OCI-LY7 (cell line): ENCODE data around the gene EIF1B. TPM values are rescaled to one million over a fixed set of nuclear protein-coding genes. Genes with fewer than 3 reads are reported as not detected.

Experiments
- BruUV-seq: library from RNA; stranded (reverse); fragments of 400-500 nt; replicated peaks from 2 replicates; lab custom pipeline; 2021; lab: Mats Ljungman, UMichigan
- CTCF ChIA-PET: fragments of 300-600 bp; sonication (Branson Sonifier 250); formaldehyde crosslinking; loops from one replicate; lab custom pipeline; 2022; ENCODE audit warnings: antibody characterized with exemption; ENCODE audit not compliant: unreplicated experiment; lab: Charles Lee
- POLR2A ChIA-PET: fragments of 300-600 bp; sonication (Branson Sonifier 250); formaldehyde crosslinking; loops from one replicate; lab custom pipeline; 2022; ENCODE audit warnings: antibody characterized with exemption; lab: Charles Lee
- DNase-seq: peaks from one replicate; pipeline ENCODE4 v3.0.0-alpha.2; 2015; ENCODE audit warnings: low spot score
- H2AFZ ChIP-seq: fragments of 200-600 bp; sonication (generic), shearing (Covaris generic); 2 replicates; pipeline ENCODE4 v1.6.1; 2014; ENCODE audit warnings: mild to moderate bottlenecking, antibody characterized with exemption, low read length, moderate library complexity
- H3K27ac ChIP-seq: fragments of 200-600 bp; sonication (generic); 2 replicates; pipeline ENCODE4 v1.5.1; 2014; ENCODE audit warnings: mixed run types, low read depth, mild to moderate bottlenecking, moderate library complexity, low read length, inconsistent platforms; ENCODE audit not compliant: poor library complexity, severe bottlenecking
- H3K36me3 ChIP-seq: fragments of 200-600 bp; sonication (generic); 2 replicates; pipeline ENCODE4 v1.6.1; 2014; ENCODE audit warnings: mild to moderate bottlenecking, antibody characterized with exemption, low read length, moderate library complexity, mixed read lengths; ENCODE audit not compliant: insufficient read depth
- H3K4me1 ChIP-seq: fragments of 200-600 bp; sonication (generic); 2 replicates; pipeline ENCODE4 v1.5.1; 2014; ENCODE audit warnings: mild to moderate bottlenecking, low read length; ENCODE audit not compliant: insufficient read depth, poor library complexity, severe bottlenecking
- H3K4me2 ChIP-seq: fragments of 200-600 bp; sonication (generic); 2 replicates; pipeline ENCODE4 v1.6.1; 2014; ENCODE audit warnings: mild to moderate bottlenecking, low read length
- H3K4me3 ChIP-seq: fragments of 200-600 bp; sonication (generic); 2 replicates; pipeline ENCODE4 v1.5.1; 2014; ENCODE audit warnings: mild to moderate bottlenecking, low read depth, low read length; ENCODE audit not compliant: poor library complexity, severe bottlenecking
- H3K79me2 ChIP-seq: fragments of 200-600 bp; sonication (generic); 2 replicates; pipeline ENCODE4 v1.6.1; 2016; ENCODE audit warnings: low read depth, mild to moderate bottlenecking, low read length, moderate library complexity, mixed read lengths; ENCODE audit not compliant: insufficient read depth
- H3K9me2 ChIP-seq: fragments of 200-600 bp; sonication (generic); 2 replicates; pipeline ENCODE4 v1.6.1; 2016; ENCODE audit warnings: mild to moderate bottlenecking, low read length, mixed read lengths; ENCODE audit not compliant: insufficient read depth
- H3K9me3 ChIP-seq: fragments of 200-600 bp; sonication (generic); 2 replicates; pipeline ENCODE4 v1.6.1; 2014; ENCODE audit warnings: mild to moderate bottlenecking, mixed run types, low read length, mixed read lengths
- H4K20me1 ChIP-seq: fragments of 200-600 bp; sonication (generic); 2 replicates; pipeline ENCODE4 v1.6.1; 2014; ENCODE audit warnings: mild to moderate bottlenecking, antibody characterized with exemption, low read length, moderate library complexity, mixed read lengths; ENCODE audit not compliant: insufficient read depth
- CTCF ChIP-seq: fragments of 200-600 bp; sonication (generic); conservative IDR thresholded peaks from 2 replicates; pipeline ENCODE4 v1.5.1; 2014; ENCODE audit warnings: mild to moderate bottlenecking, antibody characterized with exemption, low read length, moderate library complexity, mixed read lengths
- EZH2phosphoT487 ChIP-seq: fragments of 200-600 bp; sonication (generic); IDR thresholded peaks from 2 replicates; pipeline ENCODE4 v1.6.1; 2018; ENCODE audit warnings: low read depth, borderline replicate concordance, mild to moderate bottlenecking, mixed run types, antibody characterized with exemption, low read length, moderate library complexity, mixed read lengths
- intact Hi-C: fragments of 100-400 bp; cut with micrococcal nuclease; formaldehyde crosslinking; loops from one replicate; pipeline ENCODE4 v1.10.0; 2022; ENCODE audit not compliant: unreplicated experiment
- total RNA-seq, 2 experiments: library from RNA; depleted of rRNA in 1 of 2; stranded (reverse); fragments of >200 nt in 1 of 2; shearing (Covaris generic) in 1 of 2; gene quantifications; 2 replicates each; pipeline ENCODE4 v1.2.3, GENCODE V29; 2014 to 2022

Gene EIF1B
- total RNA-seq, 2 experiments from 2014 or later = 14.5 to 65.0 TPM

GRCh38 chr3:40287248-40287647, 22.3 kb upstream of the EIF1B start:
- POLR2A ChIA-PET = no interaction called here
- intact Hi-C loops = no loop called here
- TF ChIP-seq CTCF = no peak
- no peak for TF ChIP-seq EZH2phosphoT487
- no peak overlapping the region for H3K4me3 ChIP-seq
- no peaks in the 10 kb centered on the region for H3K4me1 ChIP-seq
- BruUV-seq = no TSS peak
- no peak overlapping the region for H3K27ac ChIP-seq
- CTCF ChIA-PET = no interaction called here
- no peaks in the 10 kb centered on the region for H4K20me1 ChIP-seq
- no peak overlapping the region for H2AFZ ChIP-seq
- H3K9me2 ChIP-seq = no peaks in the 10 kb centered on the region
- no peak for DNase-seq
- H3K36me3 ChIP-seq = no peaks in the 10 kb centered on the region
- no peak overlapping the region for H3K4me2 ChIP-seq
- H3K79me2 ChIP-seq = no peaks in the 10 kb centered on the region
- no peaks in the 10 kb centered on the region; the same call in 1 of the 2 replicates for H3K9me3 ChIP-seq

GRCh38 chr3:40290396-40290795, 19.1 kb upstream of the EIF1B start:
- Histone ChIP-seq H3K4me3 (no peak overlapping the region), H3K27ac (no peak overlapping the region), H3K9me2 (no peaks in the 10 kb centered on the region), H3K9me3 (no peaks in the 10 kb centered on the region; the same call in 1 of the 2 replicates), H3K79me2 (no peaks in the 10 kb centered on the region), H3K36me3 (no peaks in the 10 kb centered on the region), H3K4me1 (no peaks in the 10 kb centered on the region), H4K20me1 (no peaks in the 10 kb centered on the region), H3K4me2 (no peak overlapping the region), H2AFZ (no peak overlapping the region)
- BruUV-seq = no TSS peak
- DNase-seq = no peak
- POLR2A ChIA-PET = no interaction called here
- intact Hi-C loops = no loop called here
- TF ChIP-seq CTCF (no peak), EZH2phosphoT487 (no peak)
- CTCF ChIA-PET = no interaction called here

- no peak overlapping the region for H3K27ac ChIP-seq
- TF ChIP-seq EZH2phosphoT487 (no peak), CTCF (no peak)
- no TSS peak for BruUV-seq
- no peaks in the 10 kb centered on the region for H3K36me3 ChIP-seq
- H2AFZ ChIP-seq = no peak overlapping the region
- no peak for DNase-seq
- no peaks in the 10 kb centered on the region for H3K4me1 ChIP-seq
- H3K9me2 ChIP-seq = no peaks in the 10 kb centered on the region
- H3K79me2 ChIP-seq = no peaks in the 10 kb centered on the region
- H4K20me1 ChIP-seq = no peaks in the 10 kb centered on the region
- ChIA-PET POLR2A (no interaction called here), CTCF (no interaction called here)
- no peak overlapping the region for H3K4me3 ChIP-seq
- intact Hi-C loops = no loop called here
- H3K4me2 ChIP-seq = no peak overlapping the region
- no peaks in the 10 kb centered on the region; the same call in 1 of the 2 replicates for H3K9me3 ChIP-seq
These were observed 18.0 kb upstream of the EIF1B start for GRCh38 chr3:40291471-40291870.
